Coronary artery (tissue), 2 donors: ENCODE data around the gene ERBIN.

Source experiments
- DNase-seq: peaks from one replicate; pipeline ENCODE4 v3.0.0-alpha.2; 2017; ENCODE audit warnings: low spot score
- H3K27ac ChIP-seq, 2 donors: fragments of 200-600 bp; sonication (generic); one replicate each; pipeline ENCODE4 v1.5.1; 2016 to 2019
- H3K4me3 ChIP-seq: fragments of 200-600 bp; sonication (generic); 2 replicates; pipeline ENCODE4 v1.5.1; 2016; ENCODE audit warnings: mild to moderate bottlenecking, moderate library complexity
- CTCF ChIP-seq: fragments of 200-600 bp; sonication (generic); IDR thresholded peaks from one replicate; pipeline ENCODE4 v1.5.1; 2019; ENCODE audit warnings: antibody characterized with exemption

The ERBIN gene

GRCh38 chr5:65981548-65981947, 55.2 kb downstream of the ERBIN start:
- H3K4me3 ChIP-seq = no peak overlapping the region
- H3K27ac ChIP-seq = no peak overlapping the region
- TF ChIP-seq CTCF = no peak
- no peak for DNase-seq

- DNase-seq = no peak
- no peak overlapping the region for H3K27ac ChIP-seq
- no peak overlapping the region for H3K4me3 ChIP-seq
- no peak for TF ChIP-seq CTCF
Observed at GRCh38 chr5:65981969-65982619, 55.7 kb downstream of the ERBIN start.

GRCh38 chr5:65982635-65983034, 56.3 kb downstream of the ERBIN start:
- Histone ChIP-seq H3K27ac (no peak overlapping the region), H3K4me3 (no peak overlapping the region)
- no peak for DNase-seq
- no peak for TF ChIP-seq CTCF

GRCh38 chr5:65984098-65984885, 57.9 kb downstream of the ERBIN start:
- Histone ChIP-seq H3K27ac (no peak overlapping the region), H3K4me3 (no peak overlapping the region)
- TF ChIP-seq CTCF = no peak
- DNase-seq = no peak

GRCh38 chr5:65986050-65986451, 59.7 kb downstream of the ERBIN start:
- no peak overlapping the region for H3K27ac ChIP-seq
- no peak for TF ChIP-seq CTCF
- H3K4me3 ChIP-seq = peak overlapping the region; percentile 15
- DNase-seq = no peak

- Histone ChIP-seq H3K4me3 (no peak overlapping the region), H3K27ac (no peak overlapping the region)
- DNase-seq = no peak
- TF ChIP-seq CTCF = no peak
Observed at GRCh38 chr5:65986796-65987195, 60.4 kb downstream of the ERBIN start.

- DNase-seq = no peak
- TF ChIP-seq CTCF = no peak
- H3K4me3 ChIP-seq = no peak overlapping the region
- no peak overlapping the region for H3K27ac ChIP-seq
Observed at GRCh38 chr5:65987982-65988381, 61.6 kb downstream of the ERBIN start.
